Ovary (tissue), 3 donors: ENCODE results near the gene CRHBP.

Experiments
- CTCF ChIP-seq, 3 donors: fragments of 450-650 bp in 2 of 3; fragments of 200-600 bp in 1 of 3; IDR thresholded peaks; one replicate each; pipeline versions ENCODE4 v1.5.1 to v1.8.0; 2016 to 2022; ENCODE audit warnings: antibody characterized with exemption in 3 of 3, mild to moderate bottlenecking in 1 of 3
- EP300 ChIP-seq: sonication (generic); formaldehyde crosslinking; IDR thresholded peaks from one replicate; pipeline ENCODE4 v1.6.1; 2017; ENCODE audit warnings: antibody characterized with exemption
- POLR2A ChIP-seq: fragments of 450-650 bp; IDR thresholded peaks from one replicate; pipeline ENCODE4 v1.6.1; 2017; ENCODE audit warnings: antibody characterized with exemption, mild to moderate bottlenecking, moderate library complexity
- donor health status: DM: no; HTN: no; CAD: no.

GRCh38 chr5:76941442-76941841, 11.4 kb upstream of the CRHBP start:
- TF ChIP-seq CTCF (IDR thresholded peaks at IDR 0.05) (no peak), POLR2A (no peak), EP300 (no peak)
